GM12878 (cell line): ENCODE results near the gene IL13RA2.

ENCODE experiments used
- CBX5 ChIP-seq: sonication (generic); IDR thresholded peaks from 2 replicates; pipeline ENCODE4 v1.6.1; 2016; ENCODE audit warnings: low read depth, moderate library complexity, mild to moderate bottlenecking, inconsistent platforms
- CTCF ChIP-seq, 3 experiments: IDR thresholded peaks in 2 of 3; conservative IDR thresholded peaks in 1 of 3; 2 replicates each; pipeline ENCODE4 v1.5.1; 2011; ENCODE audit warnings: low read depth in 3 of 3, low read length in 3 of 3, mild to moderate bottlenecking in 3 of 3, control low read depth in 2 of 3, moderate library complexity in 2 of 3, inconsistent platforms in 1 of 3, mixed read lengths in 1 of 3; ENCODE audit not compliant: control insufficient read depth in 2 of 3, insufficient read depth in 1 of 3; ENCODE audit errors: extremely low read depth in 1 of 3
- GABPA ChIP-seq: IDR thresholded peaks from 2 replicates; pipeline ENCODE4 v1.6.1; 2014; ENCODE audit warnings: antibody characterized with exemption, low read depth, mild to moderate bottlenecking, inconsistent platforms
- NFYA ChIP-seq: IDR thresholded peaks from 2 replicates; pipeline ENCODE4 v1.6.1; 2011; ENCODE audit warnings: low read depth, mild to moderate bottlenecking, low read length, improper control_type of control experiment, borderline replicate concordance
- NR2F1 ChIP-seq: fragments of 450-650 bp; conservative IDR thresholded peaks from 2 replicates; pipeline ENCODE4 v1.6.1; 2017; ENCODE audit warnings: mild to moderate bottlenecking
- POLR2AphosphoS5 ChIP-seq: IDR thresholded peaks from 2 replicates; pipeline ENCODE4 v1.6.1; 2011; ENCODE audit warnings: mild to moderate bottlenecking, low read length, inconsistent platforms
- SRF ChIP-seq, 2 experiments: IDR thresholded peaks; 2 replicates each; pipeline ENCODE4 v1.6.1; 2011; ENCODE audit warnings: low read depth in 2 of 2, low read length in 2 of 2, mild to moderate bottlenecking in 1 of 2, moderate library complexity in 1 of 2

- TF ChIP-seq SRF (IDR thresholded peaks at IDR 0.05; ENCODE audit: low read depth in 2 of 2, low read length in 2 of 2) (no peak), NR2F1 (no peak), CBX5 (no peak), GABPA (no peak), CTCF (IDR thresholded peaks at IDR 0.05 in 2 of 3, conservative IDR thresholded peaks at IDR 0.05 in 1 of 3; ENCODE audit: control insufficient read depth in 2 of 3, extremely low read depth in 1 of 3, insufficient read depth in 1 of 3, low read depth in 3 of 3, low read length in 3 of 3) (no peak), POLR2AphosphoS5 (no peak), NFYA (no peak)
Observed at GRCh38 chrX:115021121-115021520, 3.7 kb upstream of the IL13RA2 start.
